Measurements from ENCODE around the gene ANKFY1.
"Not testable (repeated sequence)": the region's sequence is repeated elsewhere in the genome, so short reads cannot be mapped to it uniquely, and the experiment has no call there.

The ANKFY1 gene

GRCh38 chr17:4256952-4257351 lies 6.8 kb downstream of the ANKFY1 start:
- DNase-seq (ENCODE audit: low read depth in 2 of 2), result no peak

DNA sequence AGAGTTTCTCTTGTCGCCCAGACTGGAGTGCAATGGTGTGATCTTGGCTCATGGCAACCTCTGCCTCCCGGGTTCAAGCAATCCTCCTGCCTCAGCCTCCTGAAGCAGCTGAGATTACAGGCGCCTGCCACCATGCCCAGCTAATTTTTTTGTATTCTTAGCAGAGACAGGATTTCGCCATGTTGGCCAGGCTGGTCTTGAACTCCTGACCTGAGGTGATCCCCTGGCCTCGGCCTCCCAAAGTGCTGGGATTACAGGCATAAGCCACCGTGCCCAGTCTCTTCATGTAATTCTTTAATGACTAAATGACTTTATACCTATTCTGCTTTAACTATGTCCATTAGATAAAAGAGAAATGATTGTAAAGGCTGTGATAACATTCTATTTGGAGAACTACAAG lies 8.5 kb downstream of the ANKFY1 start:
- not testable (repeated sequence) for DNase-seq (ENCODE audit: low read depth in 2 of 2)

GRCh38 chr17:4250887-4251286 lies 12.9 kb downstream of the ANKFY1 start:
- no peak for DNase-seq (ENCODE audit: low read depth in 2 of 2)

GRCh38 chr17:4249452-4250029 lies 14.2 kb downstream of the ANKFY1 start:
- no peak for DNase-seq (ENCODE audit: low read depth in 2 of 2)

GRCh38 chr17:4248504-4249277 lies 15.1 kb downstream of the ANKFY1 start:
- DNase-seq (ENCODE audit: low read depth in 2 of 2), result no peak

DNA sequence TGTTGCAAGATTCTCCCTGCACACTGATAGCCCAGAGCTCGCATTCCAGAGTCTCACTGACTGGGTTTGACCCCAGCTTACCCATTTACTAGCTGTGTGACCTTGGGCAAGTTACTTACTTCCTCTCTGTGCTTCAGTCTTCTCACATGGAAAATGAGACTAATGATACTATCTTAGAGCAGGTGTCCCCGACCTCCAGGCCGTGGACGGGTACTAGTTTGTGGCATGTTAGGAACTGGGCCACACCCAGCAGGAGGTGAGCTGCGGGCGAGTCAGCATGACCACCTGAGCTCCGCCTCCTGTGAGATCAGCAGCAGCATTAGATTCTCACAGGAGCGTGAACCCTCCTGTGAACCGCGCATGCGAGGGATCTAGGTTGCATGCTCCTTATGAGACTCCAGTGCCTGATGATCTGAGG lies 15.8 kb downstream of the ANKFY1 start:
- DNase-seq (ENCODE audit: low read depth in 2 of 2), result no peak

GRCh38 chr17:4247361-4247970 lies 16.3 kb downstream of the ANKFY1 start:
- no peak for DNase-seq (ENCODE audit: low read depth in 2 of 2)

DNA sequence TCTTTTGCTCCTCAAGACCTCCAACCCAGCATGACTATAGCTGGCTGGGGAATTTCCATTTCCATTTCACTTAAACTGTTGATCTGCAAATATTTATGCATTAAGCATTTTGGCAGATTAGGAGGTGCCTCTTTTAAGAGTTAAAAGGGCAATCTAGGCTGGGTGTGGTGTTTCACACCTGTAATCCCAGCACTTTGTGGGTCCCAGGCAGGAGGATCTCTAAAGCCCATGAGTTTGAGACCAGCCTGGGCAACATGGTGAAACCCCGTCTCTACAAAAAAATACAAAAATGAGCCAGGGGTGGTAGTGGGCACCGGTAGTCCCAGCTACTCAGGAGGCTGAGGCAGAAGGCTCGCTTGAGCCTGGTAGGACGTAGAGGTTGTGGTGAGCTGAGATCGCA lies 17.1 kb downstream of the ANKFY1 start:
- DNase-seq (ENCODE audit: low read depth in 2 of 2), result no peak

DNA sequence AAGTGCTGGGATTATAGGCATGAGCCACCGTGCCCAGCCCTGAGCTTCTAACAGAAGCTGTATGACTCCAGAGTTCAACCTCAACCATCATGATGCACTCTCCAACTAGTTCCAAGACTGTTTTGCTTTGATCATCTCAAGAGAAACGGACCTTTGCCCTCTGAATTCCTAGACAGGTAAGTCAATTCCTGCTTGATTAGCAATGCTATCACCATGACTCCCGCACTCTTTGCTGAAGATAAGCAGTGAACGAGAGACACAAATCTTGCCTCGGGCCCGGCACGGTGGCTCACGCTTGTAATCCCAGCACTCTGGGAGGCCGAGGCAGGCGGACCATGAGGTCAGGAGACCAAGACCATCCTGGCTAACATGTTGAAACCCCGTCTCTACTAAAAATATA lies 22.2 kb downstream of the ANKFY1 start:
- no peak for DNase-seq (ENCODE audit: low read depth in 2 of 2)

DNA sequence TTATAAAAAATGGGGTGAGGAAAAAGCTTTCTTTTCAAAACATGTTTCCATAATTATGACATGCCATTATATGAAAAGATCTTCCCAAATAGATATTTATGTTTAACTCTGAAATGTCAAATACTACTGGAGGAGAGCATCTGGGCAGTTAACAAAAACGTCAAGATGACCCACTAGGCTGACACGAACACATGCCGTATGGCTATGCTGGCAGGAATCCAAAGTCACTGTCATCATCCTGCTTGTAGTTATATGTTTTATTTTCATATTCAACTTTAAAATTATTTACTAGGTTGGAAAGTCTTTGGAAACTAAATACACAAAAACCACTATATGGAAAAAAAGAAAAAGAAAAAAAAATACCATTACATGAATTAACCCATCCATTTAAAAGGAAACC lies 27.3 kb downstream of the ANKFY1 start:
- no peak for DNase-seq (ENCODE audit: low read depth in 2 of 2)

DNA sequence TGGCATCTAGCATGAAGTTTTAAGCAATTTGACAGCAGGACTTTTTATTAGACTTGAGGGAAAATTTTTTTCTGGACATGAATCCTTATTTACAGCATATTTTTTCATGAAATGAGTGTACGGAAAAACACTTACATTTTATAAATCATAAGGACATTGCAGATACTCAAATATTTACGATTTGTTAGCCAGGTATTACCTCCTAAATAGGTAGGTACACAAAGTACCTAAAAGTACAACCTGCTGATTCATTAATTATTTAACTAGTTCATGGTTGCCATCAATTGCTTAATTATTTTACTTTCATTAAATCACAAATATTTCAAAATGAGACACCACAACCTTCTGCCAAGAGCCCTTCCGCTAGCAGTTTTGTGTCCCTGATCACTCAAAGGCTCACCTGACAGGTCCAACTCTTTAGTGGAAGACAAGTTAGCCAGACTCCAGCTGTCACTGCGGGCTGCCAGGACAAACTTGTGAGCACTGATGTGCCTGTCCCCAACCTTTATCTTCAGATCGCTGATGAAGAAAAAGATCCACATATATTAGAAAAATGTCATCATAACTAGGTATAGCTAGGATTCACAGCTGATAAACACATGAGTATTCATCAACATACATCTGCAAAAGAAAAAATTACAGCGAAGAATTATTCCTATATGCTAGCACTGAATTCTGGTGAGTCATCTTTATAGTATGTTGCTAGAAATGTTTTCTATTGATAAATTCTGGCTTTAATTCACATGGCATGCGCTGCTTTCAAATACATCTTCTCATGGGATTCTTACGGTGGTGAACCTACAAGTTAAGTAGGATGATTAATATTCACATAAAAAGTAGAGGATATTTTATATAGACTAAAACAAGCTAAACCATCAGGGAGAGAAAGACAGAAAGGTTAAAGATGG lies 28.2 kb downstream of the ANKFY1 start:
- no peak for DNase-seq (ENCODE audit: low read depth in 2 of 2)

DNA sequence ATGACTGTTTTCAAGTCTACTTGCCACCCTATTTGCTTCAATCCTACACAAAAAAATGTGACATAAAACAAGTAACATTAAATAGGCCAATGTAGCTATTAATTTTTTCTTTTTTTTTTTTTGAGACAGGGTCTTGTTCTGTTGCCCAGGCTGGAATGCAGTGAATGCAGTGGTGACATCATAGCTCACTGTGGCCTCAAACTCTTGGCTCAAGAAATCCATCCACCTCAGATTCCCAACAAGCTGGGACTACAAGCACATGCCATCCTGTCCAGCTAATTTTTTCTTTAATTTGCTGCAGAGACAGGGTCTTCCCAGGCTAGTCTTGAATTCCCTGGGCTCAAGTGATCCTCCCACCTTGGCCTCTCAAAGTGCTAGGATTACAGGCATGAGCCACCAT lies 29.4 kb downstream of the ANKFY1 start:
- DNase-seq (ENCODE audit: low read depth in 2 of 2), result no peak

DNA sequence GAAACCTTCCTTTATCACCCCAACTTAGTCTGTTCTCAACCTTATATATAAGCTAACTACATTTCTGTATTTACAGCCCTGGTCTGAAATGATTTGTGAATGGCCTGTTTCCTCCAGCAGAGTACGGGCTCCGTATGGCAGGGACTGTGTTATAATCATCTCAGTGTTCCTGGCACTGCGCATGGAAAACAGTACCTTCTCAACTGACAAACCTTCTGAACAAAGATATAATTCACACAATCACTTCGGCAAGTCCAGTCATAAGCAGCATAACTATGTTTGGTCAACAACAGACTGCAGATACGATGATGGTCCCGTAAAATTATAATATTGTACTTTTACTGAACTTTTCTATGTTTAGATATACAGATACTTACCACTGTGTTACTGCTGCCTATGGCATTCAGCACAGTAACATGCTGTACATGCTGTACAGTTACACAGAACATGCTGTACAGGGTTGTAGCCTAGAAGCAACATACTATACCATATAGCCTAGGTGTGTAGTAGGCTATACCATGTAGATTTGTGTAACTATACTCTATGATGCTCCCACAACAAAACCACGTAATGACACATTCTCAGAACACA lies 30.0 kb downstream of the ANKFY1 start:
- DNase-seq (ENCODE audit: low read depth in 2 of 2), result no peak

GRCh38 chr17:4232168-4232813 lies 31.5 kb downstream of the ANKFY1 start:
- no peak for DNase-seq (ENCODE audit: low read depth in 2 of 2)

DNA sequence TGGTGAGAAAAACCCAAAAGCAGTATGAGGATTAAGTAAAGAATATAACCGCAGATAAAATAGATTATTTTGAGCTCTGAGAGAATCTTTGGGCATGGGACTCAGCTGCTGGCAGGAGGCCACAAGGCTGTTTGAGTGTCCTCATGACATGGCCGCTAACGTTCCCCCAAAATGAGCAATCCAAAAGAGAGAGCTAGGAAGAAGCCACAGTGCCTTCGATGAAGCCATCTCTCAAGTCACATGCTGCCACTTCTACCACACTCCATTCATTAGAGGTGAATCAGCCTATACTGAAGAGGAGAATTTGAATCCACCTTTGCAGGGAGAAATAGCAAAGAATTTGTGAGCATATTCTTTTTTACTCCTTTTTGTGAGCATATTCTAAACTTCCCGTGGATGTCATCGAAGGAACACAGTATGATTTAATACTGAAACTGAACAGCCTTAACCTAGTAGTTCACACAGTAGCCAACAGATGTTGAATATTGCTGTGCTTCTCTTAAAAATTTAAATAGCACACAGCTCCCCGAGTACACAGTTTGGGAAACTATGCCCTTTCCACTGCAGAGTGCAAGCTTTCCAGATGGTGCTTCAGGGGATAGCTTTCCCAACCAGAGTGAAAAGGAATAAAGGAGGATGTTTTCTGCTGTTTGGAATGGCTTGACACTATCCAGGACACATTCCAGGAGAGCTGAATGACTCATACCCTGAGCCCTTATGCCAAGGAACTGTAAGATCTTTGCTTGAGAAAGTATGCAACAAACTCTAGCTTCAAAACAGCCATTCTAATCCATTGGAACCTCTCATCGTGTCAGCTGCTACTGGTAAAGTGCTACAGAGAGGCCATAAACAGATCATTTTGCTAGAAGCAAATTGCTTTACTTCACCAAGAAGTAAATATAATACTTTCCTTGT lies 33.9 kb downstream of the ANKFY1 start:
- DNase-seq (ENCODE audit: low read depth in 2 of 2), result no peak

DNA sequence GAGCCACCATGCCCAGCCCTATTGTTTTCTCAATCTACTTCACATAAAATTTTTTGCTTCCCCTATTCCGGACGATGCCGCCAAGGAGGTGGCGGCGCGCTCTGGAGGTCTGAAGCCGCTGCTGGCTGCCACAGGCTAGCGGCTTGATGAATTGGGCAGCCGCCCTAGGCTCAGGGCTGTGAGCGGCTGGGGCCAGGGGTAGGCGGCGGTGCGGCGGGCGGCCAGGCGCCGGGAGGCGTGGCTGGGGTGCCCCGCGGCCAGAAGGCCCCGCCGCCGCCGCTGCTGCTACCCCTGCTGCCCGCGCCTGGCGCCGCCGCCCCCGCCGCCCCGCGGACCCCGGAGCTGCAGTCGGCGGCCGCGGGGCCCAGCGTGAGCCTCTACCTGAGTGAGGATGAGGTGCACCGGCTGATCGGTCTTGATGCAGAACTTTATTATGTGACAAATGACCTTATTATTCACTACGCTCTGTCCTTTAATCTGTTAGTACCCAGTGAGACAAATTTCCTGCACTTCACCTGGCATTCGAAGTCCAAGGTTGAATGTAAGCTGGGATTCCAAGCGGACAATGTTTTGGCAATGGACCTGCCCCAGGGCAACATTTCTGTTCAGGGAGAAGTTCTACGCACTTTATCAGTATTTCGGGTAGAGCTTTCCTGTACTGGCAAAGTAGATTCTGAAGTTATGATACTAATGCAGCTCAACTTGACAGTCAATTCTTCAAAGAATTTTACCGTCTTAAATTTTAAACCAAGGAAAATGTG lies 41.7 kb downstream of the ANKFY1 start:
- DNase-seq (ENCODE audit: low read depth in 2 of 2), result no peak

GRCh38 chr17:4221163-4221562 lies 42.6 kb downstream of the ANKFY1 start:
- no peak for DNase-seq (ENCODE audit: low read depth in 2 of 2)

- DNase-seq (ENCODE audit: low read depth in 2 of 2), result no peak
Measured at GRCh38 chr17:4220655-4221054, 43.1 kb downstream of the ANKFY1 start.

DNA sequence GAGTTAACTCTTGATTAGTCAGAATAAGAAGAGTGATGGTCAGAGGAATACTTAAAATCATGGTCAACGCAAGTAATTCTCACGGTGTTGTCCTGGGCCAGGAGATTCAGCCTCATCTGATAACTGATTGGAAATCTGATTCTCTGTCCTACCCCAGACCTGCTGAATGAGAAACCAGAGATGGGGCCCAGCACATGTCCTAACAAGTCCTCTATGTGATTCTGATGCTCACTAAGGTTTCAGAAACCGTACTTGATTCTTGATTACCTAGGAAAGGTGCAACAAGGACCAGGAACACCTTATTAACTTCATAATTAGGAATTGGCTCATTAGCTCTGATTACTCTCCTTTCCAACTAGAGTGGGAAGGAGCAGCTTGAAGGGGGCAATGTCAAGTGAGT lies 44.5 kb downstream of the ANKFY1 start:
- no peak for DNase-seq (ENCODE audit: low read depth in 2 of 2)

Measured in stimulated activated CD4-positive, alpha-beta T cell treated with anti-CD3 and anti-CD28 coated beads, Interleukin-4, amount 100 ng/mL, for 48 hours (primary cell).